ENCODE results near the gene WNT7B.
A peak's percentile ranks its signal among the peaks of the same experiment; 100 is the strongest.

WNT7B gene

GRCh38 chr22:45997077-45997776, 20.3 kb upstream of the WNT7B start:
- DNase-seq (ENCODE audit: extremely low read depth in 1 of 2, low read depth in 1 of 2), result no peak

GRCh38 chr22:45996241-45997076, 19.5 kb upstream of the WNT7B start:
- no peak for DNase-seq (ENCODE audit: extremely low read depth in 1 of 2, low read depth in 1 of 2)

- no peak for DNase-seq (ENCODE audit: extremely low read depth in 1 of 2, low read depth in 1 of 2)
Measured at GRCh38 chr22:45995405-45996101, 18.6 kb upstream of the WNT7B start.

GRCh38 chr22:45994491-45995404, 17.8 kb upstream of the WNT7B start:
- peak; percentile 52 to 76 for DNase-seq (ENCODE audit: extremely low read depth in 1 of 2, low read depth in 1 of 2)

GRCh38 chr22:45993841-45994240, 16.9 kb upstream of the WNT7B start:
- no peak for DNase-seq (ENCODE audit: extremely low read depth in 1 of 2, low read depth in 1 of 2)

- DNase-seq (ENCODE audit: extremely low read depth in 1 of 2, low read depth in 1 of 2), result no peak
Measured at GRCh38 chr22:45993143-45993692, 16.3 kb upstream of the WNT7B start.

- no peak for DNase-seq (ENCODE audit: extremely low read depth in 1 of 2, low read depth in 1 of 2)
Measured at GRCh38 chr22:45992737-45993136, 15.8 kb upstream of the WNT7B start.

GRCh38 chr22:45991098-45991497, 14.1 kb upstream of the WNT7B start:
- no peak for DNase-seq (ENCODE audit: extremely low read depth in 1 of 2, low read depth in 1 of 2)

- no peak for DNase-seq (ENCODE audit: extremely low read depth in 1 of 2, low read depth in 1 of 2)
Measured at GRCh38 chr22:45987136-45987861, 10.3 kb upstream of the WNT7B start.

- no peak for DNase-seq (ENCODE audit: extremely low read depth in 1 of 2, low read depth in 1 of 2)
Measured at GRCh38 chr22:45984316-45984916, 7.5 kb upstream of the WNT7B start.

- DNase-seq (ENCODE audit: extremely low read depth in 1 of 2, low read depth in 1 of 2), result no peak
Measured at GRCh38 chr22:45983797-45984196, 6.8 kb upstream of the WNT7B start.

GRCh38 chr22:45980761-45981160, 3.8 kb upstream of the WNT7B start:
- DNase-seq (ENCODE audit: extremely low read depth in 1 of 2, low read depth in 1 of 2), result no peak

GRCh38 chr22:45980268-45980570, 3.3 kb upstream of the WNT7B start:
- no peak for DNase-seq (ENCODE audit: extremely low read depth in 1 of 2, low read depth in 1 of 2)

- no peak for DNase-seq (ENCODE audit: extremely low read depth in 1 of 2, low read depth in 1 of 2)
Measured at GRCh38 chr22:45978275-45978713, 1.3 kb upstream of the WNT7B start.

GRCh38 chr22:45977551-45978274, 751 bp upstream of the WNT7B start:
- DNase-seq (ENCODE audit: extremely low read depth in 1 of 2, low read depth in 1 of 2), result no peak

- no peak for DNase-seq (ENCODE audit: extremely low read depth in 1 of 2, low read depth in 1 of 2)
Measured at GRCh38 chr22:45976254-45977002, 534 bp downstream of the WNT7B start.

GRCh38 chr22:45975164-45976161, 1.5 kb downstream of the WNT7B start:
- DNase-seq (ENCODE audit: extremely low read depth in 1 of 2, low read depth in 1 of 2), result no peak
